ENCODE measurements around the gene TGIF1. TPM values are rescaled to one million over a fixed set of nuclear protein-coding genes. Genes with fewer than 3 reads are reported as not detected.
A peak's percentile ranks its signal among the peaks of the same experiment; 100 is the strongest.
"Not testable (repeated sequence)": the region's sequence is repeated elsewhere in the genome, so short reads cannot be mapped to it uniquely, and the experiment has no call there.

TGIF1 gene
- total RNA-seq, 2 donors from 2014 or later, result 17.1 to 23.1 TPM

- H3K9me3 ChIP-seq, result no peaks in the 10 kb centered on the region
- intact Hi-C loops (cut with DNase I), result no loop called here
- H3K36me3 ChIP-seq (replicated peaks in 1 of 2; ENCODE audit: insufficient read depth in 1 of 2, low read depth in 2 of 2), result no peaks in the 10 kb centered on the region
- WGBS, 2 donors, result 50 to 75% methylated on average over 3 of the region's 3 CpGs
- no peak overlapping the region for H3K27ac ChIP-seq
- DNase-seq (no peak), ATAC-seq (no peak)
- no peaks in the 10 kb centered on the region for H3K4me1 ChIP-seq
- no peak for TF ChIP-seq POLR2A (IDR thresholded peaks at IDR 0.05)
- no peak for TF ChIP-seq CTCF (IDR thresholded peaks at IDR 0.05)
- no peaks in the 10 kb centered on the region for H3K27me3 ChIP-seq
- no peak overlapping the region for H3K4me3 ChIP-seq
Observed at GRCh38 chr18:3411327-3411726, 38.6 kb upstream of the TGIF1 start.

DNA sequence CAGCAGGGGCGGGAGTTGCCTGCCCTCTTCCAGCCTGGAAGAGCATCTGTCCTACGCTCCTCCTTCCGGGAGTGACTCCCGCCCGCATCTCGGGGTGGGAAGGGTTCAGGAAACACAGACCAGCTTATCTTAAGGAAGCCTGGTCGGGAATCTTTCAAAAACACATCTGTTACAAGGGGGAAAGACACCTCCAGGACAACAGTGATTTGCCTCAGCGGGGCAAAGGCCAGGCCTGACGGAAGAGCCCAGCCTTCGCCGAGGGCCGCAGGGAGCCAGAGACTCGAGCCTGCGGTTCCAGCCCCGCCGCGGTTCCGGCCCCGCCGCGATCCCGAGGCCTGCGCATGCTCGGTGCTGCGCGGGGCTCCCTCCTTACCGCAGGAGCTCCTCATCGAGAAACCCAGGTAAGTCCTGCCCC, 38.1 kb upstream of the TGIF1 start:
- TF ChIP-seq CTCF (IDR thresholded peaks at IDR 0.05) (no peak), POLR2A (IDR thresholded peaks at IDR 0.05) (no peak)
- ATAC-seq (peak; percentile 38), DNase-seq (peak in 1 of 4 donors; percentile 21)
- WGBS, 2 donors, result 39 to 57% methylated on average over 25 to 27 of the region's 28 CpGs
- Histone ChIP-seq H3K4me1 (no peaks in the 10 kb centered on the region), H3K9me3 (no peaks in the 10 kb centered on the region), H3K36me3 (replicated peaks in 1 of 2; ENCODE audit: insufficient read depth in 1 of 2, low read depth in 2 of 2) (no peaks in the 10 kb centered on the region), H3K27ac (no peak overlapping the region), H3K27me3 (no peaks in the 10 kb centered on the region), H3K4me3 (no peak overlapping the region)
- intact Hi-C loops (cut with DNase I), result no loop called here

DNA sequence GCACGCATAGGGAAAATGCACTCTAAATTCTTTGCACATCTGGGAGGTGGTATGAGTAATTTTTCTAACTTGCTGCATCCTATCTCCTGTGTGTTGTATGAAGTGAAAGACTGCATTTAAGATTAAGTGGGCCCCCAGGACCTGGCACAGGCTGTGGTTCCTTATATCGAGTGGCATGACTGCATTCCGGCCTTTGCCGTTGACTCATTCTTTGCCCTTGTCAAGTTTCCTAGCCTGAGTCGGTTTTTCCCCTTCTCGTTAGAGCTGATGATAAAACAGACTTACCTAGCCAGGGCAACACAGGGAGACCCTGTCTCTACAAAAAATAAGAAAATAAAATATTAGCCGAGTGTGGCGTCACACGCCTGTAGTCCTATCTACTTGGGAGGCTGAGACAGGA, 37.4 kb upstream of the TGIF1 start:
- WGBS, 2 donors, result 66 to 76% methylated on average over 9 of the region's 9 CpGs
- H3K27me3 ChIP-seq; H3K4me3 ChIP-seq; H3K4me1 ChIP-seq; H3K9me3 ChIP-seq; H3K36me3 ChIP-seq (replicated peaks in 1 of 2; ENCODE audit: insufficient read depth in 1 of 2, low read depth in 2 of 2); H3K27ac ChIP-seq; intact Hi-C loops (cut with DNase I): not testable (repeated sequence)
- DNase-seq (peak in 3 of 4 donors; percentile 10 to 13 (median 13)), ATAC-seq (peak; percentile 63)

- Histone ChIP-seq H3K27ac (no peak overlapping the region), H3K27me3 (no peaks in the 10 kb centered on the region), H3K4me1 (no peaks in the 10 kb centered on the region), H3K36me3 (replicated peaks in 1 of 2; ENCODE audit: insufficient read depth in 1 of 2, low read depth in 2 of 2) (no peaks in the 10 kb centered on the region), H3K9me3 (no peaks in the 10 kb centered on the region), H3K4me3 (no peak overlapping the region)
- 86 to 89% methylated on average over 11 of the region's 11 CpGs for WGBS, 2 donors
- DNase-seq, result no peak
- no peak for ATAC-seq
- TF ChIP-seq POLR2A (IDR thresholded peaks at IDR 0.05) (no peak), CTCF (IDR thresholded peaks at IDR 0.05) (no peak)
- intact Hi-C loops (cut with DNase I), result no loop called here
Observed at GRCh38 chr18:3415110-3415509, 34.9 kb upstream of the TGIF1 start.

DNA sequence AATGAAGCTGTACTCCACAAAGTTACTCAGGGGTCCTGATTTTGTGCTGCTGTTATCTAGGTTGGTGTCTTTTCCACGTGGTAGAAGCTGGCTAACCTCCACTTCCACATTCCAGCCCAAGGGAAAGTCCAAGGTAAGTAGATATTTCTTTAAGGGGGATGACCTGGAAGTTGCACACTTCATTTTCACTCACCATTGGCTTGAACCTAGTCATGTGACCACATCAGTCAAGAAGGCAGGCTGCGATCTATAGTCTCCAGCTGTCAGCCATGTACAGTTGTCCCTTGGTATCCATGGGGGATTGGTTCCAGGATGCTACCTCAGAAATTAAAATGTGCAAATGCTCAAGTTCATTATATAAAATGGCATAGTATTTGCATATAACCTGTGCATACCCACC, 31.9 kb upstream of the TGIF1 start:
- no peaks in the 10 kb centered on the region for H3K9me3 ChIP-seq
- DNase-seq (no peak), ATAC-seq (no peak)
- intact Hi-C loops (cut with DNase I), result no loop called here
- H3K27me3 ChIP-seq, result no peaks in the 10 kb centered on the region
- WGBS, 2 donors, result 78 to 79% methylated on average over 2 of the region's 2 CpGs
- no peak overlapping the region for H3K4me3 ChIP-seq
- no peaks in the 10 kb centered on the region for H3K4me1 ChIP-seq
- no peak overlapping the region for H3K27ac ChIP-seq
- TF ChIP-seq CTCF (IDR thresholded peaks at IDR 0.05) (no peak), POLR2A (IDR thresholded peaks at IDR 0.05) (no peak)
- H3K36me3 ChIP-seq (replicated peaks in 1 of 2; ENCODE audit: insufficient read depth in 1 of 2, low read depth in 2 of 2), result no peaks in the 10 kb centered on the region

Data from body of pancreas (tissue), 4 donors.